Thoracic aorta (tissue), 2 donors: ENCODE measurements around the gene UVRAG. TPM values are rescaled to one million over a fixed set of nuclear protein-coding genes. Genes with fewer than 3 reads are reported as not detected.

Experiments used
- ATAC-seq: fragments of 150-250 bp; one replicate; pipeline ENCODE4 v1.8.0; 2017; ENCODE audit warnings: low read depth; ENCODE audit not compliant: insufficient number of reproducible peaks, low FRiP score
- DNase-seq: peaks from one replicate; pipeline ENCODE4 v3.0.0-alpha.2; 2020; ENCODE audit warnings: low spot score
- H3K27ac ChIP-seq, 2 donors: fragments of 200-600 bp; sonication (generic); 1 replicate in 1 of 2; 2 replicates in 1 of 2; pipeline ENCODE4 v1.5.1; 2016; ENCODE audit warnings: mild to moderate bottlenecking in 2 of 2, moderate library complexity in 2 of 2
- H3K27me3 ChIP-seq: fragments of 200-600 bp; sonication (generic); replicated peaks from 2 replicates; pipeline ENCODE4 v1.6.0; 2016; ENCODE audit warnings: mild to moderate bottlenecking; ENCODE audit not compliant: insufficient read depth
- H3K36me3 ChIP-seq: fragments of 200-600 bp; sonication (generic); one replicate; pipeline ENCODE4 v1.5.1; 2016
- H3K4me1 ChIP-seq, 2 donors: fragments of 200-600 bp; sonication (generic); 1 replicate in 1 of 2; 2 replicates in 1 of 2; pipeline versions ENCODE4 v1.5.1 to v1.6.0; 2016; ENCODE audit warnings: low read depth in 2 of 2, mild to moderate bottlenecking in 1 of 2; ENCODE audit not compliant: control insufficient read depth in 1 of 2
- H3K4me3 ChIP-seq: fragments of 200-600 bp; sonication (generic); 2 replicates; pipeline ENCODE4 v1.5.1; 2016; ENCODE audit warnings: mild to moderate bottlenecking
- H3K9me3 ChIP-seq: fragments of 200-600 bp; sonication (generic); 2 replicates; pipeline ENCODE4 v1.5.1; 2016
- CTCF ChIP-seq: fragments of 200-600 bp; sonication (generic); IDR thresholded peaks from one replicate; pipeline ENCODE4 v1.5.1; 2019; ENCODE audit warnings: antibody characterized with exemption
- total RNA-seq, 2 donors: library from RNA; depleted of rRNA; stranded (reverse); fragments of >200 nt; gene quantifications; one replicate each; pipeline versions ENCODE4 v1.1.0 to v1.2.3, GENCODE V29; 2016

Gene UVRAG
- total RNA-seq, 2 donors from 2014 or later = 20.4 to 27.7 TPM

- H3K36me3 ChIP-seq = no peaks in the 10 kb centered on the region
- no peak for TF ChIP-seq CTCF
- H3K4me1 ChIP-seq = peaks cover 4 to 7% of the 10 kb centered on the region in 2 donors
- no peak overlapping the region for H3K4me3 ChIP-seq
- DNase-seq (no peak), ATAC-seq (no peak)
- no peaks in the 10 kb centered on the region for H3K27me3 ChIP-seq
- H3K27ac ChIP-seq = no peak overlapping the region
- H3K9me3 ChIP-seq = no peaks in the 10 kb centered on the region
Observed at GRCh38 chr11:76164861-76165751, 350.1 kb downstream of the UVRAG start.

DNA sequence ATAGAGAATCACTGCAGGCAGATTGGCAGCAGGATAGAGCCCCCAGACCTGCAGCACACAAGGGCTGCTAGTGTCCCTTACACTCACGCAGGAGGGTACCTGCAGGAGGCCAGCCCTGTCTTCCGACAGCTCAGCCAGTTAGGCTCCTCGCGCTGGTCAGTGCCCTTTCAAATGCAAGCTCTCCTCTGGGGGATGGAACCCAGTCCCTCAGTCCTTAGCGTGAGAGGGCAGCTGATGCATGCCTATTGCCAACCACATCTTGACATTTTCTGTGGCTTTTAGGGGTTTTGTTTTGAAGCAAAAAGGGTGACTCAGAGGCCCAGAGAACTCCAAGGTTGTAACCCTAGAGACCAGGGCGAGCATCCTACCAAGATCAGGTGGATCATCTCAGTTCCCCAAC, 351.3 kb downstream of the UVRAG start:
- H3K9me3 ChIP-seq = no peaks in the 10 kb centered on the region
- no peaks in the 10 kb centered on the region for H3K36me3 ChIP-seq
- H3K27ac ChIP-seq = no peak overlapping the region
- ATAC-seq = no peak
- no peak for TF ChIP-seq CTCF
- no peaks in the 10 kb centered on the region for H3K27me3 ChIP-seq
- H3K4me3 ChIP-seq = no peak overlapping the region
- no peak for DNase-seq
- H3K4me1 ChIP-seq = peaks cover 4 to 5% of the 10 kb centered on the region in 2 donors

GRCh38 chr11:76167590-76167989, 352.6 kb downstream of the UVRAG start:
- DNase-seq = no peak
- H3K9me3 ChIP-seq = no peaks in the 10 kb centered on the region
- TF ChIP-seq CTCF = no peak
- no peaks in the 10 kb centered on the region for H3K27me3 ChIP-seq
- H3K27ac ChIP-seq = no peak overlapping the region
- H3K36me3 ChIP-seq = no peaks in the 10 kb centered on the region
- ATAC-seq = no peak
- H3K4me1 ChIP-seq = no peaks in the 10 kb centered on the region
- H3K4me3 ChIP-seq = no peak overlapping the region

GRCh38 chr11:76169473-76169896, 354.5 kb downstream of the UVRAG start:
- no peaks in the 10 kb centered on the region for H3K9me3 ChIP-seq
- ATAC-seq = no peak
- no peaks in the 10 kb centered on the region for H3K36me3 ChIP-seq
- H3K27me3 ChIP-seq = no peaks in the 10 kb centered on the region
- no peak overlapping the region for H3K27ac ChIP-seq
- H3K4me1 ChIP-seq = no peaks in the 10 kb centered on the region
- H3K4me3 ChIP-seq = no peak overlapping the region
- DNase-seq = no peak
- TF ChIP-seq CTCF = no peak

DNA sequence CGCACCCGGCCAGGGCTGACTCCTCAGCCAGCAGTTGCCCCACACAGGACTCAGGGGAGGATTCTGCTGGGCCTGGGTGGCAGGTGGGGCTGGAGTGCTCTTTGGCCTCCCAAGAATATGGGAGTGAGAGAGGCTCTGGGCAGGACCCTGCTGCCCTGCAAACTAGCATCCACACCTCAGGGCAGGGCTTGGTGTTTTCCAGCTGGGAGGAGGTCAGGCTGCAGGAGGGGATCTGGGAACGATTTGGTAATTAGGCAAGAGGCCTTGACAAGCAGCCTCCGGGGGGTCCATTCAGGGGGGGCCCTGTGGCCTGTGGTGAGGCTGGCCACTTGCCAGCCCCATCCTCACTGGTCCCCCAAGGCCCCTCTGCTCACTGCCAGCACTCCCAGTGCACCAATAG, 355.5 kb downstream of the UVRAG start:
- Histone ChIP-seq H3K9me3 (no peaks in the 10 kb centered on the region), H3K27me3 (no peaks in the 10 kb centered on the region), H3K27ac (no peak overlapping the region), H3K4me3 (no peak overlapping the region), H3K36me3 (no peaks in the 10 kb centered on the region), H3K4me1 (no peaks in the 10 kb centered on the region)
- ATAC-seq (no peak), DNase-seq (no peak)
- TF ChIP-seq CTCF = no peak
